ENCODE measurements around the gene PPIB.

GRCh38 chr15:64122444-64122843 lies 40.4 kb downstream of the PPIB start:
- TF ChIP-seq EZH2phosphoT487 (IDR thresholded peaks at IDR 0.05; ENCODE audit: borderline replicate concordance): no peak
- no peak for TF ChIP-seq CTCF (conservative IDR thresholded peaks at IDR 0.05; ENCODE audit: low read length)

All from Loucy (cell line).